ENCODE measurements around the gene PCBP3.

PCBP3 gene

GRCh38 chr21:45822429-45823099 is 179.0 kb downstream of the PCBP3 start:
- no peak for DNase-seq (ENCODE audit: low read depth)
- in situ Hi-C loops (cut with HindIII; ENCODE audit: low sequenced_read_pairs): no loop called here
- no peak overlapping the region for H3K4me3 ChIP-seq (ENCODE audit: low read depth, low read length)
- TF ChIP-seq, protein P1, sequence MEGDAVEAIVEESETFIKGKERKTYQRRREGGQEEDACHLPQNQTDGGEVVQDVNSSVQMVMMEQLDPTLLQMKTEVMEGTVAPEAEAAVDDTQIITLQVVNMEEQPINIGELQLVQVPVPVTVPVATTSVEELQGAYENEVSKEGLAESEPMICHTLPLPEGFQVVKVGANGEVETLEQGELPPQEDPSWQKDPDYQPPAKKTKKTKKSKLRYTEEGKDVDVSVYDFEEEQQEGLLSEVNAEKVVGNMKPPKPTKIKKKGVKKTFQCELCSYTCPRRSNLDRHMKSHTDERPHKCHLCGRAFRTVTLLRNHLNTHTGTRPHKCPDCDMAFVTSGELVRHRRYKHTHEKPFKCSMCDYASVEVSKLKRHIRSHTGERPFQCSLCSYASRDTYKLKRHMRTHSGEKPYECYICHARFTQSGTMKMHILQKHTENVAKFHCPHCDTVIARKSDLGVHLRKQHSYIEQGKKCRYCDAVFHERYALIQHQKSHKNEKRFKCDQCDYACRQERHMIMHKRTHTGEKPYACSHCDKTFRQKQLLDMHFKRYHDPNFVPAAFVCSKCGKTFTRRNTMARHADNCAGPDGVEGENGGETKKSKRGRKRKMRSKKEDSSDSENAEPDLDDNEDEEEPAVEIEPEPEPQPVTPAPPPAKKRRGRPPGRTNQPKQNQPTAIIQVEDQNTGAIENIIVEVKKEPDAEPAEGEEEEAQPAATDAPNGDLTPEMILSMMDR (IDR thresholded peaks at IDR 0.05; ENCODE audit: low read depth, low read length, missing control alignments): no peak

DNA sequence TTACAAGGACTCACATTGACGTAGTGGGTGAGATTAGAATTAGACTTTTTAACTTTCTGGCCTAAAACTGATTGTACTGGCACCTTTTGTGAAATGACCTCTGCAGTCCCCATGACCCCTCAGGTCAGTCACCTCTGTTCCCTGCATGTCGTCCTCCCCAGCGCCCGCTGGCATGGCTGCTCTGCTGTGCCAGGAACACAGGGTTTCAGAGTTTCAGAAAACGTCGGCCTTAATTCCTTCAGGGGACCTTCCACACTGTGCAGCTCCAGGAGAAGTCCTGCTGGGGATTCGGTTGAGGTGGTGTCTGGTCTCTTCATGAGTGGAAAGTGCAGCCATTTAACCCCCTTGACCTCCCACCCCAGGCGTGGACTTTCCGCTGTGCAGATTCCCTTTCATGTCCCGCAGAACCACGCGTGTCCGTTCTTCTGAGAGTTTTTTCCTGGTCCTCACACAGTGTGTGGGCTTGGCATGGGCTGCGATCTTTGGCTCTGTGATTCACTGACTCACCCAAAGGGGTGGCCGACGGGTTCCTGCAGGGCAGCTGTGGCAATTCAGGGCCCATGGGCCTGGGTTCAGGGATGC is 179.7 kb downstream of the PCBP3 start:
- TF ChIP-seq, protein P1 (IDR thresholded peaks at IDR 0.05; ENCODE audit: low read depth, low read length, missing control alignments): no peak
- in situ Hi-C loops (cut with HindIII; ENCODE audit: low sequenced_read_pairs): no loop called here
- no peak overlapping the region for H3K4me3 ChIP-seq (ENCODE audit: low read depth, low read length)
- no peak for DNase-seq (ENCODE audit: low read depth)

GRCh38 chr21:45824546-45825215 is 181.2 kb downstream of the PCBP3 start:
- no peak overlapping the region for H3K4me3 ChIP-seq (ENCODE audit: low read depth, low read length)
- TF ChIP-seq, protein P1 (IDR thresholded peaks at IDR 0.05; ENCODE audit: low read depth, low read length, missing control alignments): no peak
- in situ Hi-C loops (cut with HindIII; ENCODE audit: low sequenced_read_pairs): no loop called here
- DNase-seq (ENCODE audit: low read depth): no peak

DNA sequence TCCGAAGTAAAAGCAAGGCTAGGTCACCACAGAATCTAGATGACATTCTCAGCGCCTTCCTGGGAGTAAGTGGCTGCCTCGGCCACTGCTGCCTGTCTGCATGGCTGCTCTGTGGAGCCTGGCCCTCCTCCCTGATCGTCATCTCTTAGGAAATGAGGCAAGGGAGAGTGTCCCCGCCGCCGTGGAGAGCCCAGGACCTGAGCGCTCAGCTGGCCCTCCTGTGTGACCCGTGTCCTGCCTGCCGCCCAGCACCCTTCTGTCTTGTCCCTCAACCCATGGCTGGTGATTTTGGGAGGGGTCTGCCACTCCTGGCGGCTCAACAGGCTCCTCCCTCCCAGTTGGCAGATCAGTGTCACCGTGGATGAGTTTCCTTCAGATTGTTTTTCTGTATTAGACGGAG is 181.7 kb downstream of the PCBP3 start:
- in situ Hi-C loops (cut with HindIII; ENCODE audit: low sequenced_read_pairs): no loop called here
- TF ChIP-seq, protein P1 (IDR thresholded peaks at IDR 0.05; ENCODE audit: low read depth, low read length, missing control alignments): no peak
- no peak overlapping the region for H3K4me3 ChIP-seq (ENCODE audit: low read depth, low read length)
- no peak for DNase-seq (ENCODE audit: low read depth)

- in situ Hi-C loops (cut with HindIII; ENCODE audit: low sequenced_read_pairs): no loop called here
- TF ChIP-seq, protein P1 (IDR thresholded peaks at IDR 0.05; ENCODE audit: low read depth, low read length, missing control alignments): no peak
- no peak overlapping the region for H3K4me3 ChIP-seq (ENCODE audit: low read depth, low read length)
- DNase-seq (ENCODE audit: low read depth): no peak
Measured at GRCh38 chr21:45826676-45827301, 183.3 kb downstream of the PCBP3 start.

DNA sequence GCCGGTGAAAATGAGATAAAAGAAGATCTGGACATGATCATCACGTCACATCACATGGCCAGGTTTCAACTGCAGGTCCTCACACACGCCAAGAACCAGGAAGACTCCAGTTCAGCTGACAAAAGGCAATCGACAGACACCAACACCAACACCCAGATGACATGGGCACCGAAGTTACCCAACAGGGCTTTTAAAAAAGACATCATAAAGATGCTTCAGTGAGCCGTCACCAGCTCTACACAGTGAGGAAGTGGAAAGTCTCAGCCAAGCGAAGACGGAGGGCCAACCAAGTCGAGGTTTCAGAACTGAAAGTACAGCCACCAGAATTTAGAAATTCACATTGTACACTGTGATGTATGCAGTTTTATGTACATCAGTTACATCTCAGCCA is 183.8 kb downstream of the PCBP3 start:
- TF ChIP-seq, protein P1 (IDR thresholded peaks at IDR 0.05; ENCODE audit: low read depth, low read length, missing control alignments): no peak
- in situ Hi-C loops (cut with HindIII; ENCODE audit: low sequenced_read_pairs): no loop called here
- DNase-seq (ENCODE audit: low read depth): no peak
- H3K4me3 ChIP-seq (ENCODE audit: low read depth, low read length): no peak overlapping the region

All from astrocyte of the cerebellum (primary cell).